ENCODE measurements around the gene RAPGEF4.

The RAPGEF4 gene

GRCh38 chr2:172817411-172817810 is 81.8 kb downstream of the RAPGEF4 start:
- DNase-seq (ENCODE audit: extremely low spot score, insufficient read length, low read depth) (no peak), FAIRE-seq (no peak)

- DNase-seq (ENCODE audit: extremely low spot score, insufficient read length, low read depth): no peak
- no peak for FAIRE-seq
Observed at GRCh38 chr2:172819943-172820342, 84.3 kb downstream of the RAPGEF4 start.

GRCh38 chr2:172821370-172822338 is 86.0 kb downstream of the RAPGEF4 start:
- no peak for DNase-seq (ENCODE audit: extremely low spot score, insufficient read length, low read depth)
- no peak for FAIRE-seq

GRCh38 chr2:172822585-172822984 is 86.9 kb downstream of the RAPGEF4 start:
- FAIRE-seq (no peak), DNase-seq (ENCODE audit: extremely low spot score, insufficient read length, low read depth) (no peak)

GRCh38 chr2:172823261-172823850 is 87.7 kb downstream of the RAPGEF4 start:
- FAIRE-seq (no peak), DNase-seq (ENCODE audit: extremely low spot score, insufficient read length, low read depth) (no peak)

- DNase-seq (ENCODE audit: extremely low spot score, insufficient read length, low read depth) (no peak), FAIRE-seq (no peak)
Observed at GRCh38 chr2:172826522-172826921, 90.9 kb downstream of the RAPGEF4 start.

- FAIRE-seq: no peak
- no peak for DNase-seq (ENCODE audit: extremely low spot score, insufficient read length, low read depth)
Observed at GRCh38 chr2:172829229-172829628, 93.6 kb downstream of the RAPGEF4 start.

GRCh38 chr2:172830482-172830881 is 94.8 kb downstream of the RAPGEF4 start:
- DNase-seq (ENCODE audit: extremely low spot score, insufficient read length, low read depth): no peak
- no peak for FAIRE-seq

GRCh38 chr2:172833898-172834297 is 98.3 kb downstream of the RAPGEF4 start:
- no peak for DNase-seq (ENCODE audit: extremely low spot score, insufficient read length, low read depth)
- no peak for FAIRE-seq

GRCh38 chr2:172834881-172835280 is 99.2 kb downstream of the RAPGEF4 start:
- no peak for FAIRE-seq
- no peak for DNase-seq (ENCODE audit: extremely low spot score, insufficient read length, low read depth)

GRCh38 chr2:172836347-172836821 is 100.7 kb downstream of the RAPGEF4 start:
- no peak for FAIRE-seq
- DNase-seq (ENCODE audit: extremely low spot score, insufficient read length, low read depth): no peak

- FAIRE-seq (no peak), DNase-seq (ENCODE audit: extremely low spot score, insufficient read length, low read depth) (no peak)
Observed at GRCh38 chr2:172836827-172837226, 101.2 kb downstream of the RAPGEF4 start.

- DNase-seq (ENCODE audit: extremely low spot score, insufficient read length, low read depth) (no peak), FAIRE-seq (no peak)
Observed at GRCh38 chr2:172839446-172839845, 103.8 kb downstream of the RAPGEF4 start.

- FAIRE-seq: no peak
- DNase-seq (ENCODE audit: extremely low spot score, insufficient read length, low read depth): no peak
Observed at GRCh38 chr2:172842511-172843265, 107.0 kb downstream of the RAPGEF4 start.

- DNase-seq (ENCODE audit: extremely low spot score, insufficient read length, low read depth) (no peak), FAIRE-seq (no peak)
Observed at GRCh38 chr2:172843266-172843582, 107.6 kb downstream of the RAPGEF4 start.

- DNase-seq (ENCODE audit: extremely low spot score, insufficient read length, low read depth): no peak
- no peak for FAIRE-seq
Observed at GRCh38 chr2:172843902-172844715, 108.5 kb downstream of the RAPGEF4 start.

GRCh38 chr2:172845028-172845630 is 109.5 kb downstream of the RAPGEF4 start:
- no peak for FAIRE-seq
- DNase-seq (ENCODE audit: extremely low spot score, insufficient read length, low read depth): no peak

GRCh38 chr2:172846551-172846950 is 110.9 kb downstream of the RAPGEF4 start:
- FAIRE-seq (no peak), DNase-seq (ENCODE audit: extremely low spot score, insufficient read length, low read depth) (no peak)

- FAIRE-seq (no peak), DNase-seq (ENCODE audit: extremely low spot score, insufficient read length, low read depth) (no peak)
Observed at GRCh38 chr2:172847188-172847587, 111.5 kb downstream of the RAPGEF4 start.

Measured in GM18507 (cell line).